ENCODE data around the gene LBX1.
"Not testable (repeated sequence)": the region's sequence is repeated elsewhere in the genome, so short reads cannot be mapped to it uniquely, and the experiment has no call there.

The LBX1 gene

DNA sequence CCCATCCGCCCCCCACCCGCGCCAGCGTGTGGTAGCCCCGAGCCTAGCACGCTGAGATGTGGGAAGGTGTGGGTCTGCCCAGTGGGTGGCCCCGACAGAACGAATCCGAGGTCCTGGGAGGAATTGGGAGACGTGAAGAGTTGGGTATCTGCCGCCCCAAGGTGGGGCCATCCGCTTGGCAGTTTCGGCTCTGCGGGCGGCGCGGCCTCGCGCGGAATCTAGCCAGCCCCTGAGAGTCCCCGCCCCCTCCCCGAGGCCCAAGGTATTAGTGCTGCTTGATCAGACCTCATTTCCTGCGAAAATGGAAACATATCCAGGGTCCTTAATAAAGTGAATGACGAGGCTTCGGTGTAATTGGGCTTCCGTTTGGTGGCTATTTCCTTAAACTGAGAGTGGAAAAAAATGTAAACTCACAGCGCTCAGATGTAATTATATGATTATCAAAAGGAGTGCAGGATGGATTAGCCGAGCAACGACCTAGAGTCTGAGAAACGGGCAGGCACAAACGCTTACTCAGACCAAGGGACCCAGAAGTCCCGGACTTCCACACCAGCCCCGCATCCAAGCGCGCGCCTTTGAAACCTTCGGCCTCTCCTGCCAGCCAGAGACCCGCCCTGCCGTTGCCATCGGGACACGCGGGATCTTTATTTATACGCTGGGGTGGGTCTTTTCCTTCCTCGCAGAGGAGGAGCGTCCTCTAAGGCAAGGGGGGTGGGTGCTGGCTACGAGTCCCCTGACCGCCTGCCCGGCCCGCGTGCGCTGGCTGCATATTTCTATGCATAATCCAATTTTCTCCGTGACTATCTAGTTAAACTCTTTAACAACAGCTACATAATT lies 12.8 kb downstream of the LBX1 start:
- Histone ChIP-seq H3K4me1 (ENCODE audit: control insufficient read depth, insufficient read depth, low read length) (peaks cover 7% of the 10 kb centered on the region), H3K9me3 (ENCODE audit: control insufficient read depth, low read length) (no peaks in the 10 kb centered on the region), H3K9ac (ENCODE audit: low read length) (no peak overlapping the region), H3K4me3 (ENCODE audit: low read length) (no peak overlapping the region), H3K36me3 (ENCODE audit: control insufficient read depth, insufficient read depth, low read length, severe bottlenecking) (no peaks in the 10 kb centered on the region), H3K27me3 (replicated peaks; ENCODE audit: control insufficient read depth, insufficient read depth, low read length) (peaks cover 86% of the 10 kb centered on the region)
- no peak for DNase-seq (ENCODE audit: low read depth)

- H3K4me1 ChIP-seq (ENCODE audit: control insufficient read depth, insufficient read depth, low read length) = peaks cover 7% of the 10 kb centered on the region
- no peaks in the 10 kb centered on the region for H3K36me3 ChIP-seq (ENCODE audit: control insufficient read depth, insufficient read depth, low read length, severe bottlenecking)
- peaks cover 85% of the 10 kb centered on the region for H3K27me3 ChIP-seq (replicated peaks; ENCODE audit: control insufficient read depth, insufficient read depth, low read length)
- DNase-seq (ENCODE audit: low read depth) = no peak
- H3K4me3 ChIP-seq (ENCODE audit: low read length) = no peak overlapping the region
- no peaks in the 10 kb centered on the region for H3K9me3 ChIP-seq (ENCODE audit: control insufficient read depth, low read length)
- no peak overlapping the region for H3K9ac ChIP-seq (ENCODE audit: low read length)
Observed at GRCh38 chr10:101215397-101216206, 13.7 kb downstream of the LBX1 start.

DNA sequence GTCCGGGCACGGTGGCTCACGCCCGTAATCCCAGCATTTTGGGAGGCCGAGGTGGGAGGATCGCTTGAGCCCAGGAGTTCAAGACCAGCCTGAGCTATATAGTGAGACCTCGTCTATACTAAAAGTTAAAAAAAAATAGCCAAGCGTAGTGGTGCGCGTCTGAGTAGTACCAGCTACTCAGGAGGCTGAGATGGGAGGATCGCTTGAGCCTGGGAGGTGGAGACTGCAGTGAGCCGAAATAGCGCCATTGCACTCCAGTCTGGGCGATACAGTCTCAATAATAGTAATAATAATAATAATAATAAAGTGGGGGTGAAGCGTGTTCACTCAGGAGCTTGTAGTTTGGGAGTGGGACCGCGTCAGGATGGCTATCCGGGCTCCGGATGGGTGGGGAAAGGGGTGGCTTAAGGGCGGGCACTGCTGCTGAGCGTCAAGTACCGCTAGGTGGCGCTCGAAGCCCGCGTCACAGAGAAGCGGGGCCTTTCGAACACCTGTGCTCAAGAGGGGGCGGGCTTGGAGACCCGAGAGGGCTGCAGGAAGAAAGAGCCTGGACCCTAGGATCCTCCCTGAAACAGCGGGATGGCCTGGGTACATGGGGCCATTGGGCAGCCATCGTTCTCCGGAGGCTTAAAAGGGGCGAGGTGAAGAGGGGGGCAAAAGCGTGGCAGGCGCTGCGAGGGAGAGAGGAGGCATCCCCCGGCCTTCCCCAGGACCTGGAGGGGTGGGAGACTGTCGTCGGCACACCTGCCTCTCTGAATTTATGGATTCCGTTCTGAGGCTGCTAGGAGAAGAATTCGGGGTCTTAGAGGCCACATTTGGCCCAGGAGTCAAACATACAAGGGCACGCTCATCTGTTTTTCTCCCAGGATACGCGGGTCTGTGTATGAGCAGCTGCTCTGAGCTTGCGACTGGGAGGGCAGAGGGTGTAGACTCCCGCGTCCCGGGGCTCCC lies 14.5 kb downstream of the LBX1 start:
- peaks cover 84% of the 10 kb centered on the region for H3K27me3 ChIP-seq (replicated peaks; ENCODE audit: control insufficient read depth, insufficient read depth, low read length)
- no peak overlapping the region for H3K9ac ChIP-seq (ENCODE audit: low read length)
- H3K4me1 ChIP-seq (ENCODE audit: control insufficient read depth, insufficient read depth, low read length) = peaks cover 7% of the 10 kb centered on the region
- H3K36me3 ChIP-seq (ENCODE audit: control insufficient read depth, insufficient read depth, low read length, severe bottlenecking) = no peaks in the 10 kb centered on the region
- no peaks in the 10 kb centered on the region for H3K9me3 ChIP-seq (ENCODE audit: control insufficient read depth, low read length)
- peak; percentile 84 for DNase-seq (ENCODE audit: low read depth)
- peak overlapping the region; percentile 74 for H3K4me3 ChIP-seq (ENCODE audit: low read length)

DNA sequence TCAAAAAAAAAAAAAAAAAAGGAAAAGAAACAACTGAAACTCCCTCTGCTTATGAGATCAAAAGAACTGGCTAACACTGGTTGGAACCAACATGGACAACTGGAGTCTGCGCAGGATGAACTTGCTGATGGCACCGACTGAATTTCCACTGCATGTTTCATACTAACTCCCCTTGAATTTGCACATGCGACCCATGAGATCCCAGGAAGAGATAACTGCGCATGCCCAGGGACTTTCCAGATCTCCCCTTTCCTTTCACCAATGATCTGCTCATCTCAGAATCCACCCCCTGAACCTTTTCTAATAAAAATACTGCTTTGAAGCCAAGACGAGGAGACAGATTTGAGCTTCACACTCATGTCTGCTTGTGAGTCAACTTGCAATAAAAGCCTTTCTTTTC lies 20.7 kb downstream of the LBX1 start:
- Histone ChIP-seq H3K36me3 (ENCODE audit: control insufficient read depth, insufficient read depth, low read length, severe bottlenecking) (no peaks in the 10 kb centered on the region), H3K9ac (ENCODE audit: low read length) (no peak overlapping the region), H3K27me3 (replicated peaks; ENCODE audit: control insufficient read depth, insufficient read depth, low read length) (peaks cover 74% of the 10 kb centered on the region), H3K4me3 (ENCODE audit: low read length) (no peak overlapping the region), H3K9me3 (ENCODE audit: control insufficient read depth, low read length) (peaks cover 11% of the 10 kb centered on the region), H3K4me1 (ENCODE audit: control insufficient read depth, insufficient read depth, low read length) (no peaks in the 10 kb centered on the region)
- DNase-seq (ENCODE audit: low read depth) = no peak

GRCh38 chr10:101207026-101207425 lies 22.2 kb downstream of the LBX1 start:
- Histone ChIP-seq H3K4me1 (ENCODE audit: control insufficient read depth, insufficient read depth, low read length) (no peaks in the 10 kb centered on the region), H3K4me3 (ENCODE audit: low read length) (no peak overlapping the region), H3K9me3 (ENCODE audit: control insufficient read depth, low read length) (peaks cover 11% of the 10 kb centered on the region), H3K36me3 (ENCODE audit: control insufficient read depth, insufficient read depth, low read length, severe bottlenecking) (no peaks in the 10 kb centered on the region), H3K27me3 (replicated peaks; ENCODE audit: control insufficient read depth, insufficient read depth, low read length) (peaks cover 74% of the 10 kb centered on the region), H3K9ac (ENCODE audit: low read length) (no peak overlapping the region)
- DNase-seq (ENCODE audit: low read depth) = no peak

- not testable (repeated sequence) for DNase-seq (ENCODE audit: low read depth); H3K9me3 ChIP-seq (ENCODE audit: control insufficient read depth, low read length); H3K4me1 ChIP-seq (ENCODE audit: control insufficient read depth, insufficient read depth, low read length); H3K4me3 ChIP-seq (ENCODE audit: low read length); H3K36me3 ChIP-seq (ENCODE audit: control insufficient read depth, insufficient read depth, low read length, severe bottlenecking); H3K9ac ChIP-seq (ENCODE audit: low read length)
- H3K27me3 ChIP-seq (replicated peaks; ENCODE audit: control insufficient read depth, insufficient read depth, low read length) = peaks cover 51% of the 10 kb centered on the region
Observed at GRCh38 chr10:101202667-101203066, 26.6 kb downstream of the LBX1 start.

- not testable (repeated sequence) for H3K4me3 ChIP-seq (ENCODE audit: low read length); DNase-seq (ENCODE audit: low read depth); H3K4me1 ChIP-seq (ENCODE audit: control insufficient read depth, insufficient read depth, low read length); H3K36me3 ChIP-seq (ENCODE audit: control insufficient read depth, insufficient read depth, low read length, severe bottlenecking); H3K9me3 ChIP-seq (ENCODE audit: control insufficient read depth, low read length); H3K9ac ChIP-seq (ENCODE audit: low read length)
- H3K27me3 ChIP-seq (replicated peaks; ENCODE audit: control insufficient read depth, insufficient read depth, low read length) = peaks cover 53% of the 10 kb centered on the region
Observed at GRCh38 chr10:101198326-101198977, 30.8 kb downstream of the LBX1 start.

GRCh38 chr10:101195921-101196320 lies 33.3 kb downstream of the LBX1 start:
- Histone ChIP-seq H3K27me3 (replicated peaks; ENCODE audit: control insufficient read depth, insufficient read depth, low read length) (peaks cover 49% of the 10 kb centered on the region), H3K4me3 (ENCODE audit: low read length) (no peak overlapping the region), H3K9me3 (ENCODE audit: control insufficient read depth, low read length) (no peaks in the 10 kb centered on the region), H3K9ac (ENCODE audit: low read length) (no peak overlapping the region), H3K4me1 (ENCODE audit: control insufficient read depth, insufficient read depth, low read length) (no peaks in the 10 kb centered on the region), H3K36me3 (ENCODE audit: control insufficient read depth, insufficient read depth, low read length, severe bottlenecking) (no peaks in the 10 kb centered on the region)
- DNase-seq (ENCODE audit: low read depth) = no peak

DNA sequence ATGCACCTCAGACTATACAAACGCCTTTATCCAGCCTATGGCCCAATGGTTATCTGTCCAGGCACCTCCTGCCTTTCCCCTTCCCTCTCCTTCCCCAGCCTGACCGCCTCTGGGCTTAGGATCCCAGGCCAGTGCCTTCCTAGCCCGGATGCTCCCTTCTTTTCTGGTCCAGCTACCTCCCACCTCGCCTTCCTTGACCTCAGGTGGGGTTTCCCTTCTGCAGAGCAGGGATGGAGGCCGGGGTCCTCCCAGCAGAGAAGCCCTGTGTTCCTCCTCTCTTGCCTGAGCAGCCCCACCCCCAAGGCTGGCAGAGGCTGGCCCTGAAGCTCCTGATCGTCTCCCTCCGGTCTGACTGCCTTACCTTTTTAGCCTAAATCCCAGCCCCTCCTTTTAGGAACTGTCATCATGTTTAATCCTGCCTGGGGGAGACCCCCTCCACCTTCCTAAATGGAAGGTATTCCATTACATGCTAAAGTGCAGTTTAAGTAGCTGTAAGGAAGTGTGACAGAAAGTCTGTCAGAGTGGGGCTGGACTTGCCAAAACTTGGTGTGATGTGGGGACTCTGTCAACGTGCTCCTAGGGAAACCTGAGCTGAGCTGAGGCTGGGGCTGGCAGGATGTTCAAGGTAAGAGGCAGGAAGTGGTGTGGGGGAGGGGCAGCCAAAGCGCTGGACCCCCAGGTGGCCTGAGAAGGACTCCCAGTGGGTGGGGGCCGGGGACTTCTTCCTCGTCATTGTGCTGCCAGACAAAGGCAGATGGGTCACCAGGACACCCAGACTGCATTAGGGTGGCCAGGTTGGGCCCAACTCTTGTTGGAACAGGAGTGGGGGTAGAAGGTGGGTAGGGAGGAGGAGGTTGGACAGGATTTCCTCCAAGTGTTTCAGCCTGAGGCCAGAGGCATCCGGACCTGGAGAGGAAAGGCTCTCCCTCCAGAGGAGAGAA lies 39.5 kb downstream of the LBX1 start:
- H3K9ac ChIP-seq (ENCODE audit: low read length) = no peak overlapping the region
- no peaks in the 10 kb centered on the region for H3K9me3 ChIP-seq (ENCODE audit: control insufficient read depth, low read length)
- no peaks in the 10 kb centered on the region for H3K36me3 ChIP-seq (ENCODE audit: control insufficient read depth, insufficient read depth, low read length, severe bottlenecking)
- peaks cover 45% of the 10 kb centered on the region for H3K27me3 ChIP-seq (replicated peaks; ENCODE audit: control insufficient read depth, insufficient read depth, low read length)
- H3K4me1 ChIP-seq (ENCODE audit: control insufficient read depth, insufficient read depth, low read length) = no peaks in the 10 kb centered on the region
- H3K4me3 ChIP-seq (ENCODE audit: low read length) = no peak overlapping the region
- DNase-seq (ENCODE audit: low read depth) = no peak

GRCh38 chr10:101188942-101189341 lies 40.3 kb downstream of the LBX1 start:
- no peak overlapping the region for H3K4me3 ChIP-seq (ENCODE audit: low read length)
- no peaks in the 10 kb centered on the region for H3K36me3 ChIP-seq (ENCODE audit: control insufficient read depth, insufficient read depth, low read length, severe bottlenecking)
- DNase-seq (ENCODE audit: low read depth) = no peak
- no peaks in the 10 kb centered on the region for H3K4me1 ChIP-seq (ENCODE audit: control insufficient read depth, insufficient read depth, low read length)
- H3K9ac ChIP-seq (ENCODE audit: low read length) = no peak overlapping the region
- H3K9me3 ChIP-seq (ENCODE audit: control insufficient read depth, low read length) = no peaks in the 10 kb centered on the region
- H3K27me3 ChIP-seq (replicated peaks; ENCODE audit: control insufficient read depth, insufficient read depth, low read length) = peaks cover 40% of the 10 kb centered on the region
